ENCODE results near the gene YBX1.

DNA sequence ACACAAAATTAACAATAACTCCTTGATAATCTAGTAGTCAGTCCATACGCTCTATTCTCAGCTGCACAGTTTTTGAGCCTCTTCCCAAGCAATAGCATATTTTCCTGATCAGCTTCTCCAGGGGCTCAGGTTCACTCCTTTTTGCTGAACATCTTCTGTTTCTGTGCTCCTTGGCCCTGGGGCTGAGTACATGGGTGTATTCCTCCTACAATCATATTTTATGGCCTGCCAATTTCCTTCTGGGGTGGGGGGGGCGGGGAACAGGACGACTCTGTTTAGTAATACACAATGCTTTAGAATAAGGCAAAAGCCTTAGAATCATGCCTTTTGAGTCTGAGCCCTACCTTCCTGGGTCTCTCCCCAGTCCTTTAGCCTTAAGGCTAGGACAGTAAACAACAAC, 49.4 kb downstream of the YBX1 start:
- TF ChIP-seq, protein P1, sequence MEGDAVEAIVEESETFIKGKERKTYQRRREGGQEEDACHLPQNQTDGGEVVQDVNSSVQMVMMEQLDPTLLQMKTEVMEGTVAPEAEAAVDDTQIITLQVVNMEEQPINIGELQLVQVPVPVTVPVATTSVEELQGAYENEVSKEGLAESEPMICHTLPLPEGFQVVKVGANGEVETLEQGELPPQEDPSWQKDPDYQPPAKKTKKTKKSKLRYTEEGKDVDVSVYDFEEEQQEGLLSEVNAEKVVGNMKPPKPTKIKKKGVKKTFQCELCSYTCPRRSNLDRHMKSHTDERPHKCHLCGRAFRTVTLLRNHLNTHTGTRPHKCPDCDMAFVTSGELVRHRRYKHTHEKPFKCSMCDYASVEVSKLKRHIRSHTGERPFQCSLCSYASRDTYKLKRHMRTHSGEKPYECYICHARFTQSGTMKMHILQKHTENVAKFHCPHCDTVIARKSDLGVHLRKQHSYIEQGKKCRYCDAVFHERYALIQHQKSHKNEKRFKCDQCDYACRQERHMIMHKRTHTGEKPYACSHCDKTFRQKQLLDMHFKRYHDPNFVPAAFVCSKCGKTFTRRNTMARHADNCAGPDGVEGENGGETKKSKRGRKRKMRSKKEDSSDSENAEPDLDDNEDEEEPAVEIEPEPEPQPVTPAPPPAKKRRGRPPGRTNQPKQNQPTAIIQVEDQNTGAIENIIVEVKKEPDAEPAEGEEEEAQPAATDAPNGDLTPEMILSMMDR (IDR thresholded peaks at IDR 0.05 in 4 of 5, conservative IDR thresholded peaks at IDR 0.05 in 1 of 5), result no peak
- TF ChIP-seq POLR2A (IDR thresholded peaks at IDR 0.05), result no peak
